Pancreas (tissue), 10 donors: ENCODE measurements around the gene ARMS2. TPM values are rescaled to one million over a fixed set of nuclear protein-coding genes. Genes with fewer than 3 reads are reported as not detected.
A peak's percentile ranks its signal among the peaks of the same experiment; 100 is the strongest.

Source experiments
- ATAC-seq, 4 donors: fragments of 200-7000 bp; cut with Tn5 transposase; one replicate each; pipeline versions ENCODE4 v1.8.0 to v1.9.1; 2020; ENCODE audit warnings: mild to moderate bottlenecking in 4 of 4, moderate library complexity in 4 of 4
- DNase-seq, 6 donors: peaks; one replicate each; pipeline ENCODE4 v3.0.0-alpha.2; 2020
- FAIRE-seq: peaks from 2 replicates; lab custom pipeline; 2012; peaks lifted over from hg19 to GRCh38; lab: Jason Lieb, UNC
- H3K27ac ChIP-seq, 4 donors: fragments of 200-600 bp; sonication (generic); 1 replicate in 3 of 4; 2 replicates in 1 of 4; pipeline versions ENCODE4 v1.5.0 to v1.8.0; 2020
- H3K27me3 ChIP-seq, 4 donors: fragments of 200-600 bp; one replicate each; pipeline ENCODE4 v1.8.0; 2021
- H3K36me3 ChIP-seq, 3 donors: fragments of 200-600 bp; sonication (generic) in 1 of 3; one replicate each; pipeline versions ENCODE4 v1.5.0 to v1.8.0; 2020 to 2021
- H3K4me1 ChIP-seq, 3 donors: fragments of 200-600 bp; one replicate each; pipeline ENCODE4 v1.8.0; 2021
- H3K4me3 ChIP-seq, 4 donors: fragments of 200-600 bp; sonication (generic) in 2 of 4; one replicate each; pipeline versions ENCODE4 v1.5.0 to v1.8.0; 2020 to 2021
- H3K9me3 ChIP-seq, 4 donors: fragments of 200-600 bp; one replicate each; pipeline ENCODE4 v1.8.0; 2021
- CTCF ChIP-seq, 4 donors: fragments of 200-600 bp; sonication (generic) in 3 of 4; IDR thresholded peaks; one replicate each; pipeline versions ENCODE4 v1.5.0 to v1.8.0; 2021; ENCODE audit warnings: antibody characterized with exemption in 4 of 4
- WGBS, 2 donors: extraction: QIAGEN DNeasy Blood & Tissue Kit; methylation state at CpG; one replicate each; pipeline ENCODE4 v1.1.7; 2013; 5-methylcytosine and 5-hydroxymethylcytosine counted together
- intact Hi-C, 3 donors: fragments of 100-400 bp; cut with DNase I; formaldehyde crosslinking; loops; one replicate each; pipeline versions ENCODE4 v1.11.1 to v1.14.2; 2022
- polyA plus RNA-seq, 2 donors: library from polyadenylated mRNA; stranded (reverse); fragments of 200-250 nt; gene quantifications; one replicate each; pipeline ENCODE4 v1.2.3, GENCODE V29; 2013
- total RNA-seq, 6 donors: library from RNA; stranded (reverse); fragmentation: NEBNext Ultra II Directional in 4 of 6; extraction: Animal tissue kit (Norgen Biotek cat#: 25700) in 4 of 6; gene quantifications; one replicate each; pipeline versions ENCODE4 v1.2.1 to v1.2.4, GENCODE V29; 2021 to 2023
- donor health status: healthy with polysubstance abuse.
- donor health status: DM: no; HTN: no; CAD: no; lungs with moderate emphysema.
- donor health status: DM: no; HTN: no; CAD: no.
- donor health status: control.
- donor health status: control.
- donor health status: Bipolar disorder and iron deficiency.
- donor health status: DM: yes; HTN: yes; CAD: no.
- donor health status: DM: no; HTN: no; CAD: no.
- donor health status: DM: no; HTN: no; CAD: no.
- donor health status: DM: yes; HTN: yes; CAD: no.

ARMS2 gene
- total and polyA plus RNA-seq, 8 donors: not detected

GRCh38 chr10:122490786-122491680 lies 36.6 kb downstream of the ARMS2 start:
- H3K36me3 ChIP-seq: no peaks in the 10 kb centered on the region
- TF ChIP-seq CTCF (IDR thresholded peaks at IDR 0.05): no peak
- H3K27ac ChIP-seq: no peak overlapping the region
- no peak overlapping the region for H3K4me3 ChIP-seq
- intact Hi-C loops: no loop called here
- no peak for ATAC-seq
- no peak for FAIRE-seq
- H3K27me3 ChIP-seq: no peaks in the 10 kb centered on the region
- 86 to 90% methylated on average over 26 of the region's 26 CpGs for WGBS, 2 donors
- no peaks in the 10 kb centered on the region for H3K4me1 ChIP-seq
- H3K9me3 ChIP-seq: no peaks in the 10 kb centered on the region
- peak in 1 of 6 donors; percentile 46 for DNase-seq

- 90 to 91% methylated on average over 9 of the region's 9 CpGs for WGBS, 2 donors
- Histone ChIP-seq H3K27me3 (no peaks in the 10 kb centered on the region), H3K27ac (no peak overlapping the region), H3K4me3 (no peak overlapping the region), H3K9me3 (no peaks in the 10 kb centered on the region), H3K36me3 (no peaks in the 10 kb centered on the region), H3K4me1 (no peaks in the 10 kb centered on the region)
- DNase-seq: no peak
- intact Hi-C loops: no loop called here
- TF ChIP-seq CTCF (IDR thresholded peaks at IDR 0.05): no peak
- no peak for FAIRE-seq
- no peak for ATAC-seq
Observed at GRCh38 chr10:122492006-122492405, 37.6 kb downstream of the ARMS2 start.

- DNase-seq (peak in 1 of 6 donors; percentile 41), ATAC-seq (peak in 3 of 4 donors; percentile 22 to 34 (median 31)), FAIRE-seq (no peak)
- intact Hi-C loops: no loop called here
- Histone ChIP-seq H3K36me3 (no peaks in the 10 kb centered on the region), H3K27ac (no peak overlapping the region), H3K27me3 (no peaks in the 10 kb centered on the region), H3K4me1 (no peaks in the 10 kb centered on the region), H3K4me3 (no peak overlapping the region), H3K9me3 (no peaks in the 10 kb centered on the region)
- 86 to 88% methylated on average over 9 of the region's 9 CpGs for WGBS, 2 donors
- TF ChIP-seq CTCF (IDR thresholded peaks at IDR 0.05): no peak
Observed at GRCh38 chr10:122492999-122493481, 38.6 kb downstream of the ARMS2 start.

- TF ChIP-seq CTCF (IDR thresholded peaks at IDR 0.05): no peak
- FAIRE-seq (no peak), ATAC-seq (no peak), DNase-seq (no peak)
- H3K4me3 ChIP-seq: no peak overlapping the region
- no peaks in the 10 kb centered on the region for H3K27me3 ChIP-seq
- intact Hi-C loops: no loop called here
- WGBS, 2 donors: 91 to 93% methylated on average over 4 of the region's 4 CpGs
- no peaks in the 10 kb centered on the region for H3K4me1 ChIP-seq
- no peaks in the 10 kb centered on the region for H3K9me3 ChIP-seq
- H3K36me3 ChIP-seq: no peaks in the 10 kb centered on the region
- H3K27ac ChIP-seq: no peak overlapping the region
Observed at GRCh38 chr10:122493761-122494160, 39.3 kb downstream of the ARMS2 start.
